IPS DF 19.7 (cell line): ENCODE measurements around the gene CCNK.

Source experiments
- DNase-seq: peaks from one replicate; pipeline ENCODE4 v3.0.0-alpha.2; 2013; ENCODE audit warnings: low read depth, low spot score

CCNK gene

DNA sequence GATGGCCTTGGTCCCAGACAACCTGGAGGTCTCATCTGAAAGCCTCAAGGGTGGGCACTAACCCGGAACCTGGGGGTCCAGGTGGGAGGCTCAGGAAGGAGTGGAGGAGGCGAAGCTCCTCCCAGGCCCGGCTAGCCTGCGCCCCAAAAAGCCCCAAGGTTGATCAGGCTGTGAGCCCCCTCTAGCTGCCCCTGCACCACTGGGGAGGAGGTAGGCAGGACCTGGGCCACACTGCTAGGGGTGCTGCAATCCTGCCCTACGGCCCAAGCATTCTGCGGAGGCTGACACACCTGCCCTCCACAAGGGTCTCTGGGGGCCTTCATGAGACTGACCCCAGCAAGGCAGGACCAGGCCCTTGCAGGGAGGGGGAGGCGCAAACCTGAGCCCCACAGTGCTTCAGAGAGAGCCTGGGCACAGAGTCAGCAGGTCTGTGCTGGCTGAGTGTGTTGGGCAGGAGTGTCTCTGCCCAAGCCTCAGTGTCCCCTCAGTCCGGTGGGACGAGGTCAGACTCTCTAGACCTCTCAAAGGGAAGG is 70.9 kb downstream of the CCNK start:
- no peak for DNase-seq

DNA sequence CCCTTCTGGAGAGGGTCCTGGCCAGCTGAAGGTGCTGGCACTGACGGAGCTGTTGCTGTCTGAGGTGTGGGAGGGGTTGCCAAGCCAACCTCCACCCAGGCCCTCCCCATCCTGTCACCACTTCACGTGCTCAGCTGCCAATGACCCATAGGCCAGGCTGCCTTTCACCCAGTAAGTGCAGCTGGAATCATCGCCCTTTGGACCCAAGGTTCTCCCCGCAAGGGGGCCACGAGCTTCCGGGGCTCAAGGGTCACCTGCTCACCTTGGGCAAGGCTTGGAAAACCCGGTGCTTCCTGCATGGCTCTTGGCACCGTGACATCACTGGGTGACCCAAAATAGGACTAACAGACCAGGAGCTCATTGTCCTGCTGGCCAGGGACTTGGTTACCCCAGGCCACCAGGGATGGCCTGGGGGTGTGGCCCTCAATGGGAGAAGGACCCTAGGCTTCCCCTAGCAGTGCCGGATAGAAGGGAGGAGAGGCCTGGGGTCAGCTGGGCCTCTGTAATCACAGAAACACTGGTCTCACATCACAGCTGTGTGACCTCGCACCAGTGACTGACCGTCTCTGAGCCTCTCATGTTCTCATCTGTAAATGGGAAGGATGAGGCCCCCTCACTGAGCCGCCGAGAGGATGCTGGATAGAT is 71.5 kb downstream of the CCNK start:
- no peak for DNase-seq

DNA sequence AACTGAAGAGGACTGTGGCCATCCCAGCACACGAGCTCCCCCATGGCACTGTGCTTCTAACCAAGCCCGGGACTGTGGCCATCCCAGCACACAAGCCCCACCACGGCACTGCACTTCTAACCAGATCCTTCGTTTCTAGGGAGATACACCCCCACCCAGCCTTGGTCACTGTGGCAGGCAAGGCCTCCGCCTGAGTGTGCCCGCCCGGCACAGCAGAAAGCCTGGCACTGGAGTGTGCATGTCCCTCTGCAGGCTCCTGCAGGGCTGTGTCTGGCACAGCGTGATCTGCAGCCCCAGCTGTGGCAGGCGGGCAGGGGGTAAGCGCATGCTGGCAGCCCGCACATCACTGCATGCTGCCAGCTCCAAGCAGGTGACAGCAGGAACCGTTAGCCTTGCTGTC is 73.0 kb downstream of the CCNK start:
- no peak for DNase-seq

DNA sequence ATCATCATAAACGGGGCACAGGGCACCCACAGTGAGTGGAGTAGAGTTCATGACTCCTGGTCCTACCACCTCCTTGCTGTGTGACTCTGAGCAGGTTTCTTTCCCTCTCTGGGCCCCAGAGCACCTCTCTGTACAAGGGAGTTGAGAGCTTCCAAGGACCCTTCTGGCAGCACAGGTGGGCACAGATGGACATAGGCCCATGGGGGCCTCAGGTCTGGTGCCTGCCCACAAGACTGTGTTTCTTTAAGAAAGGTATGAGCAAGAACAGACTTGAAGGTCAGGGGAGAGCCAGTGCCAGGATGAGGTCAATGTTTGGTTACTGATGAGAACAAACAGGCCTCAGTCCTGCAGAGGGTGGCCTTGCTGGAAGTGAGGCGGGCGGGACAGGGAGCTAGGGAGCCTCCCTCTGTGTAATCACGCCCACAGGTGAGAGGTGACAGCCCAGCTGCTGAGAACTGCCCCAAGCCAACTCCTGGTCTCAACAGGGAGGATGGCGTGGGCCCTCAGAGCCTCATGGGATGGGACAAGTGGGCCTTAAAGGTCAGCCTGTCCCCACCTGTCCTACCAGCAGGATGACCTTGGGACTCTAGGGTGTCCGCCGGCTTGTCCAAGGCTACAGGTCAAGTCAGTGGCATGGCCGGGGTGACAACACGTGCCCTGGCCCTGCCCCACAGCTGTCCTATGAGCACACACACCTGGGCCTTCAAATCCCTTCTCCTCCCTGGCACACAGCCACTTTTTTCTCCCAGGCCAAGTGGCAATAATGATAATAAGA is 73.7 kb downstream of the CCNK start:
- no peak for DNase-seq

DNA sequence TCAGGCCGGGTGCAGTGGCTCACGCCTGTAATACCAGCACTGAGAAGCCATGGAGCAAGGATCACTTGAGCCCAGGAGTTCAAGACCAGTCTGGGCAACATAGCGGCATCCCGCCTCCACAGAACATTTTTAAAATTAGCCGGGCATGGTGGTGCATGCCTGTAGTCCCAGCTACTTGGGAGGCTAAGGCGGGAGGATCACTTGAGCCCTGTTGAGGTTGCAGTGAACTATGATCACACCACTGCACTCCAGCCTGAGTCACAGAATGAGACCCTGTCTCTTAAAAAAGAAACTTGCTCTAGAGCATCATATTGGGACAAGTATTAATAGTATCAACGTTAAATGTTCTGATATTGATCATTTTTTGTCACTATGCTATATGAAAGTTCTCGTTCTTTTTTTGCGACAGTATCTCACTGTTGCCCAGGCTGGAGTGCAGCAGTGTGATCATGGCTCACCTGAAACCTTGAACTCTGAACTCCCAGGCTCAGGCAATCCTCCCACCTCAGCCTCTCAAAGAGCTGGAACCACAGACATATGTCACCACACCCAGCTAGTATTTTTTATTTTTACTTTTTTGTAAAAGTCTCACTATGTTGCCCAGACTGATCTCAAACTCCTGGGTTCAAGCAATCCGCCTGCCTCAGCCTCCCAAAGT is 75.1 kb downstream of the CCNK start:
- no peak for DNase-seq

DNA sequence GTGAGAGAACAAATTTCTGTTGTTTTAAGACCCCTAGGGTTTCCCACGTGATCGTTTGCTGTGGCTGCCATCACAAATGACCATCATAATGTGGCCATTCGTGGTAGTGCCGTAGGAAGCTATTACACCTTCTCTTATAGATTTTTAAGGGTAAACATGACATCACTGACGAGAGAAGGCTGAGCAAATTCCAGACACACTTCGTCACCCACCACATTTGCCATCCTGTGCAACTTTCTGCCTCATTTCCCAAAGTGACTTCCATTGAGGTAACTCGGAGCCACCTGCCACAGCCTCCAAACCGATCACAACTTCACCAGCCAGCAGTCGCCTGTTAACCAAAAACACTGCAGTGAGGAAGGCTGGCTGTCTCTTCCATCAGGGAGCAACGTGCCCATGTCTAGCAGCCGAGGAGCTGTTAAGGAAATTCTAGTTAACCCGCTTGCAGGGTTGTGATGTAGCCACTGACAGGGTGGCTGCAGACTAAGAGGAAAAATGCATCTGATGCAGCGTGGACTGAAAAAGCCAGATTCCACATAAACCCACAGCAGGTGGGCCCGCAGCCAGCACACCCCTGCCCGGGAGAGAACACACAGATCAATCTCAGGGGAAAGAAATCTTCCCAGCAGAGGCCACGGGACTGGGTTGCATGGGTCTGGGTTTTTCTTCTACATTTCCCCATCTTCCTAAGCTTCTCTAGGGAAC is 78.2 kb downstream of the CCNK start:
- DNase-seq = no peak

DNA sequence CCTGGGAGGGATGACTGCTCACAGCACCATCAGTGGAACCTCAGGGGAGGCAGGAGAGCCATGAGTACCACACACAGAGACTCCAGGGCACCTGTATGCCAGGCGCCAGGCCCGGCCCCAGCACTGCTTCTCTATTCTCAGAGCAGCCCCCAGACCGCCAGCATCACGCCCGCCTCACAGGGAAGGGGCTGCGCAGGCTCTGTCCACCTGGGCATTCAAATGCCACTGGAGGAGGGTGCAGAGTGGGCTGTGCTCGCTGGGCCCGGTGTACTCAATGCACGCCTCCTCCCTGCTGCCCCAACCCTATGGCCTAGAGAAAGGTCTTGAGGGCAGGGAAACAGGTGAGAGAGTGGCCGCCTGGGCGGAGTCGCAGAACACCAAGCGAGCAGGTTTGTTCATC is 79.2 kb downstream of the CCNK start:
- DNase-seq = no peak

DNA sequence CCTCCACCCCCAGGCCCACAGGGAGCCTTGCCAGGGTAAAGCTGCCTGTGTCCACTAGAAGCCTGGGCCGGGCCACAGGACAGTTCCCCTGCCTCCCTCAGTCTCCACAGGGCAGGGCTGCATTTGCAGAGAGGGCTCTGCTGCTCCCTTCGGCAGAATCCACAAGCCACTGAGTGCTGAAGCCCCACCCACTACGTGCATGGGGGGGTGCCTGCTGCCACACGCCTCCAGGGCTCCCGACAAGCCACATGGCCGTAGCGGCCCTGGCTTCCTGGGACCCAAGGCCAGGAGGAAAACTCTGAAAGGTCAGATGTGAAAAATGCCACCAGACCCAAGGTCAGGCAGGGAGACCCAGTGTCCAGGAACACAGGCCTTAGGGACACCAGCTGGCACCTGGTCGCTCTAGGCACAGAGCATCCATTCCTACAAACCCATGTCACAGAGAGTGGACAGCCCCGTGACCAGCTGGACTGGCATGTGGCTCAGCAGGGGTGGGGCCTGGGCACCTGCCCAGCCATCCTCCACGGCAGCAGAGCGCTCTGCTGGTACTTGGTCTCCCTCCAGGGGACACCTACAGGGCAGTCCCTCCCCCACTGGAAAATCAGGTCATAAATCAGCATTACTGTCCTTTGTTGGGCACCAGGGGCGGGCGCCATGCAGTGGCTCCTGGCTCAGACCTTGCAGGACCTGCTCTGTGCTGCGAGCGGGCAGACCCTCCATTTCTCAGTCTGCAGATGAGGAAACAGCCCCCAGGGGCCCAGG is 79.9 kb downstream of the CCNK start:
- DNase-seq = no peak

DNA sequence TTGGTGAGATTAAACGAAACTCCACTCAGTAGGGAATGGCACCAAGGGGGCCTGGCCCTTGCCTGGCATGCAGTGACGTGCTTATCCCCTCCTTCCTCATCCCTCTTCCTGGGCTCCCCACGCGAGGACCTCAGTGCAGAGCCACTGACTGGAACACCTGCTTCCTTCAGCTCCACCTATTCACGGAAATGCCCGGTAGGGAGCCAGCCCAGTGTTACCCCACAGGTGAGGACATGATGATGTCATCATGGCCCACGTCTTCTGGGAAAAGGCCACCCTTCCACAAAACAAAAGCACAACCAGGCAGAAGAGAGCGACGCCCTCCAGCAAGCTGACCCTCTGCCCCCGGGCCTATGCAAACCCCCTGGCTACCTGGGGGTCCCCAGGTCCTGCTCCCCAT is 80.7 kb downstream of the CCNK start:
- no peak for DNase-seq
